ENCODE results near the gene SMARCA2.

- TF ChIP-seq YY1 (IDR thresholded peaks at IDR 0.05; ENCODE audit: low read depth) (no peak), EP300 (IDR thresholded peaks at IDR 0.05; ENCODE audit: borderline replicate concordance) (no peak), TCF12 (IDR thresholded peaks at IDR 0.05; ENCODE audit: low read depth) (no peak), TAF1 (IDR thresholded peaks at IDR 0.05; ENCODE audit: low read depth) (no peak), FOXM1 (IDR thresholded peaks at IDR 0.05; ENCODE audit: borderline replicate concordance, low read depth) (no peak), CEBPB (IDR thresholded peaks at IDR 0.05) (no peak), REST (IDR thresholded peaks at IDR 0.05; ENCODE audit: low read depth) (no peak), ZBTB7A (IDR thresholded peaks at IDR 0.05; ENCODE audit: low read depth) (no peak), USF1 (IDR thresholded peaks at IDR 0.05) (no peak), NFIC (IDR thresholded peaks at IDR 0.05) (no peak), EGR1 (IDR thresholded peaks at IDR 0.05) (no peak)
These were observed 219.3 kb downstream of the SMARCA2 start for GRCh38 chr9:2234371-2234893.

Measured in Ishikawa (cell line).